Lung (tissue), 12 donors: Measurements from ENCODE around the gene ARHGEF40. TPM values are rescaled to one million over a fixed set of nuclear protein-coding genes. Genes with fewer than 3 reads are reported as not detected.
A peak's percentile ranks its signal among the peaks of the same experiment; 100 is the strongest.

Source experiments
- ATAC-seq: fragments of 200-7000 bp; cut with Tn5 transposase; one replicate; pipeline ENCODE4 v1.9.1; 2020; ENCODE audit warnings: moderate number of reproducible peaks; ENCODE audit not compliant: insufficient read depth, low FRiP score
- DNase-seq, 3 donors: peaks; one replicate each; pipeline ENCODE4 v3.0.0-alpha.2; 2013 to 2017
- H3K27ac ChIP-seq, 2 donors: one replicate each; pipeline ENCODE4 v1.5.1; 2013; ENCODE audit warnings: mild to moderate bottlenecking in 2 of 2, moderate library complexity in 2 of 2, control low read depth in 1 of 2, inconsistent platforms in 1 of 2, low read depth in 1 of 2, low read length in 1 of 2
- H3K27me3 ChIP-seq, 3 donors: one replicate each; pipeline ENCODE4 v1.5.1; 2013; ENCODE audit warnings: low read length in 2 of 3; ENCODE audit not compliant: control insufficient read depth in 3 of 3, insufficient read depth in 3 of 3
- H3K36me3 ChIP-seq, 4 donors: one replicate each; pipeline ENCODE4 v1.5.1; 2013; ENCODE audit warnings: low read length in 4 of 4, mild to moderate bottlenecking in 1 of 4, moderate library complexity in 1 of 4; ENCODE audit not compliant: control insufficient read depth in 4 of 4, insufficient read depth in 4 of 4
- H3K4me1 ChIP-seq, 5 donors: one replicate each; pipeline ENCODE4 v1.5.1; 2013; ENCODE audit warnings: low read length in 5 of 5, mild to moderate bottlenecking in 2 of 5, moderate library complexity in 1 of 5; ENCODE audit not compliant: control insufficient read depth in 5 of 5, insufficient read depth in 5 of 5
- H3K4me3 ChIP-seq: one replicate; pipeline ENCODE4 v1.5.1; 2013; ENCODE audit warnings: mild to moderate bottlenecking, control low read depth, moderate library complexity
- H3K9ac ChIP-seq, 2 donors: one replicate each; pipeline ENCODE4 v1.5.1; 2013; ENCODE audit warnings: low read length in 2 of 2, control low read depth in 1 of 2; ENCODE audit not compliant: insufficient read depth in 1 of 2
- H3K9me3 ChIP-seq, 4 donors: one replicate each; pipeline ENCODE4 v1.5.1; 2013; ENCODE audit warnings: low read length in 3 of 4, mild to moderate bottlenecking in 1 of 4, moderate library complexity in 1 of 4; ENCODE audit not compliant: control insufficient read depth in 4 of 4, insufficient read depth in 3 of 4
- CTCF ChIP-seq: IDR thresholded peaks from 2 replicates; pipeline ENCODE4 v1.5.1; 2012; ENCODE audit warnings: mild to moderate bottlenecking; ENCODE audit errors: control extremely low read depth, extremely low read depth
- WGBS, 2 donors: extraction: QIAGEN DNeasy Blood & Tissue Kit; methylation state at CpG; one replicate each; pipeline ENCODE4 v1.1.7; 2013; 5-methylcytosine and 5-hydroxymethylcytosine counted together
- polyA plus RNA-seq, 2 donors: library from polyadenylated mRNA; stranded (reverse); fragments of 200-250 nt; gene quantifications; one replicate each; pipeline ENCODE4 v1.2.1, GENCODE V29; 2013
- total RNA-seq, 2 donors: library from RNA; depleted of rRNA in 1 of 2; stranded (reverse); fragments of >200 nt in 1 of 2; gene quantifications; one replicate each; pipeline ENCODE4 v1.2.1, GENCODE V29; 2014 to 2021
- donor health status: control.
- donor health status: control.
- donor health status: Bipolar disorder and iron deficiency.
- donor health status: healthy.
- donor health status: DM: yes; HTN: yes; CAD: no.

Gene ARHGEF40
- total and polyA plus RNA-seq, 4 donors = 13.1 to 48.6 (median 27.3) TPM

DNA sequence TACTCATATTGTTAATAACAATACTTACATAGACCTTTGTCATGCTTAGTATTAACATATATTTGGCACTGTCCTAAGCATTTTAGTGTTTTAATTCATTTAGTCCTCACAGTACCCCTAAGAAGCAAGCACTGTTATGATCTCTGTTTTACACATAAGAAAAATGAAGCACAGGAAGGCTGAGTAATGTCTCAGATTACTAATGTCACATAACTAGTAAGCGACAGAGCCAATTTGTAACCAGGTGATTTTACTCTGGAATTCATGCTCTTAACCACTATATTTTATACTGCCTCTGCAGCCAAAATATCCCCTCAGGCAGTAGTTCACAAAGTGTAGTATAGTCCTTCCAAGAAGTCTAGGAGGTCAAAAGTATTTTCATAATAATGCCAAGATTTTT is 51.0 kb downstream of the ARHGEF40 start:
- Histone ChIP-seq H3K36me3 (no peaks in the 10 kb centered on the region), H3K9me3 (peaks cover 0 to 2% (median 0%) of the 10 kb centered on the region in 4 donors), H3K9ac (no peak overlapping the region), H3K27ac (no peak overlapping the region), H3K27me3 (no peaks in the 10 kb centered on the region), H3K4me3 (no peak overlapping the region), H3K4me1 (no peaks in the 10 kb centered on the region)
- DNase-seq = no peak
- no peak for TF ChIP-seq CTCF
- whole genome bisulfite sequencing, 2 donors = 69 to 80% methylated on average over 1 of the region's 1 CpG
- ATAC-seq = no peak

GRCh38 chr14:21123429-21123828 is 53.3 kb downstream of the ARHGEF40 start:
- no peak for DNase-seq
- WGBS, 2 donors = 74 to 94% methylated on average over 1 of the region's 1 CpG
- no peak overlapping the region for H3K4me3 ChIP-seq

GRCh38 chr14:21133901-21134300 is 63.8 kb downstream of the ARHGEF40 start:
- no peak for ATAC-seq
- no peaks in the 10 kb centered on the region for H3K36me3 ChIP-seq
- no peak overlapping the region for H3K4me3 ChIP-seq
- no peak for TF ChIP-seq CTCF
- no peak overlapping the region for H3K27ac ChIP-seq
- DNase-seq = no peak
- 46 to 63% methylated on average over 1 of the region's 1 CpG for WGBS, 2 donors
- H3K9me3 ChIP-seq = no peaks in the 10 kb centered on the region
- H3K4me1 ChIP-seq = no peaks in the 10 kb centered on the region
- H3K27me3 ChIP-seq = no peaks in the 10 kb centered on the region
- no peak overlapping the region for H3K9ac ChIP-seq

More at GRCh38 chr14:21123429-21123828, 53.3 kb downstream of the ARHGEF40 start:
- H3K36me3 ChIP-seq = no peaks in the 10 kb centered on the region
- H3K27ac ChIP-seq = no peak overlapping the region
- TF ChIP-seq CTCF = no peak
- H3K9me3 ChIP-seq = peaks cover 0 to 2% (median 0%) of the 10 kb centered on the region in 4 donors
- no peaks in the 10 kb centered on the region for H3K4me1 ChIP-seq
- no peak for ATAC-seq
- no peaks in the 10 kb centered on the region for H3K27me3 ChIP-seq
- no peak overlapping the region for H3K9ac ChIP-seq

DNA sequence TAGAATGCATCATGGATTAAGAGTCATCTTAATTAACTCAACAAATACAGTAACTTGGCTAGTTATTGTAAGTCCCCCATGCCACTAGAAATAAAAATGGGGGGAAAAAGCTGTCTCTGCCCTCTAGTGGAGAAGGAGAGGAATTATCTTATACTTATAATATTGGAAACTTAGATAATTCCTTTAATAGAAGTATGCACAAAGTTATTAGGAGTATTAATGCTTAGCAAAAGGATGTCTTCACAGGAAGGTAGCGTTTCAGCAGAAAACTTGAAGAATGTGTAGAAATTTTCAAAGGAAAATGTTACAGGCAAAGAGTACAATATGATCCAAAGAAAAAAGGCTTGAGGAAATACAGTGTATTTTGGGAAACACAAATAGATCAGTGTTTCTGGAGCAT is 65.9 kb downstream of the ARHGEF40 start:
- peak; percentile 25 for TF ChIP-seq CTCF
- H3K27ac ChIP-seq = no peak overlapping the region
- WGBS, 2 donors = 13 to 23% methylated on average over 1 of the region's 1 CpG
- no peaks in the 10 kb centered on the region for H3K36me3 ChIP-seq
- H3K27me3 ChIP-seq = no peaks in the 10 kb centered on the region
- DNase-seq = peak in 2 of 3 donors; percentile 3 to 7
- no peak overlapping the region for H3K4me3 ChIP-seq
- no peak for ATAC-seq
- no peak overlapping the region for H3K9ac ChIP-seq
- H3K9me3 ChIP-seq = no peaks in the 10 kb centered on the region
- H3K4me1 ChIP-seq = no peaks in the 10 kb centered on the region
